ENCODE measurements around the gene SLC1A7. TPM values are rescaled to one million over a fixed set of nuclear protein-coding genes. Genes with fewer than 3 reads are reported as not detected.
"Not testable (repeated sequence)": the region's sequence is repeated elsewhere in the genome, so short reads cannot be mapped to it uniquely, and the experiment has no call there.

Gene SLC1A7
- total and polyA plus RNA-seq, 2 experiments from 2014 or later: not detected

DNA sequence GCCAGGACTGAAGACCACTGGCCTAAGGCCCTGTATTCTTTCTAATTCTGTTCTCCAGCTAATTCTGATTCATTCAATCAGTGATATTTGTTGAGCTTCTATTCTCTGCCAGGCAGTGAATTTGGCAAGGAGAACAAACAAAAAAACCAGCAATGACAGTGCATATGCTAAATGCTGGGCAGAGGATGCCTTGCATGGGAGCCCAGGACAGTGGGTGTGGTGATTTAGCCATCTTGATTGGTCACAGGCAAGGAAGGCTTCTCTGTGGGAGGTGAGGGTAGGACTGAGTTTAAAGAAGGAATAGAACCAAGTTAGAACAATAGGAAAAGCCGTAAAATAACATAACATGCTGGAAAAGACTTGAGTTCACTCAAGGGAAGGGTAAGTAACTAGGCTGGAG lies 45.0 kb upstream of the SLC1A7 start:
- H4K20me1 ChIP-seq (ENCODE audit: insufficient read depth, poor library complexity, severe bottlenecking): no peaks in the 10 kb centered on the region
- no peak overlapping the region for H3K4me3 ChIP-seq
- H3K79me2 ChIP-seq: no peaks in the 10 kb centered on the region
- H3K4me2 ChIP-seq: no peak overlapping the region
- no peaks in the 10 kb centered on the region for H3K9me3 ChIP-seq (ENCODE audit: low read depth)
- H3K27me3 ChIP-seq: no peaks in the 10 kb centered on the region
- TF ChIP-seq, protein P1, sequence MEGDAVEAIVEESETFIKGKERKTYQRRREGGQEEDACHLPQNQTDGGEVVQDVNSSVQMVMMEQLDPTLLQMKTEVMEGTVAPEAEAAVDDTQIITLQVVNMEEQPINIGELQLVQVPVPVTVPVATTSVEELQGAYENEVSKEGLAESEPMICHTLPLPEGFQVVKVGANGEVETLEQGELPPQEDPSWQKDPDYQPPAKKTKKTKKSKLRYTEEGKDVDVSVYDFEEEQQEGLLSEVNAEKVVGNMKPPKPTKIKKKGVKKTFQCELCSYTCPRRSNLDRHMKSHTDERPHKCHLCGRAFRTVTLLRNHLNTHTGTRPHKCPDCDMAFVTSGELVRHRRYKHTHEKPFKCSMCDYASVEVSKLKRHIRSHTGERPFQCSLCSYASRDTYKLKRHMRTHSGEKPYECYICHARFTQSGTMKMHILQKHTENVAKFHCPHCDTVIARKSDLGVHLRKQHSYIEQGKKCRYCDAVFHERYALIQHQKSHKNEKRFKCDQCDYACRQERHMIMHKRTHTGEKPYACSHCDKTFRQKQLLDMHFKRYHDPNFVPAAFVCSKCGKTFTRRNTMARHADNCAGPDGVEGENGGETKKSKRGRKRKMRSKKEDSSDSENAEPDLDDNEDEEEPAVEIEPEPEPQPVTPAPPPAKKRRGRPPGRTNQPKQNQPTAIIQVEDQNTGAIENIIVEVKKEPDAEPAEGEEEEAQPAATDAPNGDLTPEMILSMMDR (IDR thresholded peaks at IDR 0.05; ENCODE audit: poor library complexity): no peak
- TF ChIP-seq EZH2phosphoT487 (IDR thresholded peaks at IDR 0.05; ENCODE audit: low read depth, severe bottlenecking, unreplicated experiment): no peak
- TF ChIP-seq EZH2 (IDR thresholded peaks at IDR 0.05; ENCODE audit: borderline replicate concordance): no peak
- no peak overlapping the region for H3K27ac ChIP-seq
- peaks cover 27% of the 10 kb centered on the region for H3K4me1 ChIP-seq (ENCODE audit: insufficient read depth)
- H3K36me3 ChIP-seq (replicated peaks; ENCODE audit: insufficient read depth, low read depth): no peaks in the 10 kb centered on the region
- no peak for DNase-seq (ENCODE audit: low spot score)
- no peak overlapping the region for H2AFZ ChIP-seq
- H3K9me2 ChIP-seq (replicated peaks; ENCODE audit: insufficient read depth): no peaks in the 10 kb centered on the region
- 79% methylated on average over 1 of the region's 1 CpG for WGBS (ENCODE audit: low lambda C conversion rate, missing lambda C conversion rate)

DNA sequence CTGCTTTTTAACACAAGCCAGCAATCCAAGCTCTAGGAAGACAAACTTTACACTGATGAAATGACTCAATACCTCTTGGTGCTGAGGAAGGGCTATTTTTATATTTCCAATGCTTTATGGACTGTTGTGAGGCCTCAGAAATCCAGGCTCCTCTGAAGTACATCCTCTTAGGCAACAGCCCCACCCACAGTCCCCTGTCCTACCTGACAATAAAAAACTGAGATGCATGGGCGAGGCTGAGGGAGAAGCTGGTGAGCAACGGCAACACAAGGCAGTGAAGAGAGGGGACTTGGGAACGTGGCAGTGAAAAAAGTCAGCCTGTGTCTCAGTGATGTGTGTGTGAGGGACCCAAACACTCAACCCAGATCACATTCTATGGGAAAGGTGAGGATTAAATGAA lies 44.1 kb upstream of the SLC1A7 start:
- H3K4me1 ChIP-seq (ENCODE audit: insufficient read depth): peaks cover 36% of the 10 kb centered on the region
- no peak overlapping the region for H3K4me2 ChIP-seq
- no peaks in the 10 kb centered on the region for H3K9me2 ChIP-seq (replicated peaks; ENCODE audit: insufficient read depth)
- no peaks in the 10 kb centered on the region for H3K9me3 ChIP-seq (ENCODE audit: low read depth)
- no peak overlapping the region for H3K27ac ChIP-seq
- no peaks in the 10 kb centered on the region for H3K36me3 ChIP-seq (replicated peaks; ENCODE audit: insufficient read depth, low read depth)
- H4K20me1 ChIP-seq (ENCODE audit: insufficient read depth, poor library complexity, severe bottlenecking): no peaks in the 10 kb centered on the region
- WGBS (ENCODE audit: low lambda C conversion rate, missing lambda C conversion rate): 82% methylated on average over 3 of the region's 3 CpGs
- no peak overlapping the region for H3K4me3 ChIP-seq
- TF ChIP-seq EZH2phosphoT487 (IDR thresholded peaks at IDR 0.05; ENCODE audit: low read depth, severe bottlenecking, unreplicated experiment) (no peak), EZH2 (IDR thresholded peaks at IDR 0.05; ENCODE audit: borderline replicate concordance) (no peak)
- TF ChIP-seq, protein P1 (IDR thresholded peaks at IDR 0.05; ENCODE audit: poor library complexity): no peak
- no peaks in the 10 kb centered on the region for H3K27me3 ChIP-seq
- H2AFZ ChIP-seq: no peak overlapping the region
- no peak for DNase-seq (ENCODE audit: low spot score)
- H3K79me2 ChIP-seq: no peaks in the 10 kb centered on the region

DNA sequence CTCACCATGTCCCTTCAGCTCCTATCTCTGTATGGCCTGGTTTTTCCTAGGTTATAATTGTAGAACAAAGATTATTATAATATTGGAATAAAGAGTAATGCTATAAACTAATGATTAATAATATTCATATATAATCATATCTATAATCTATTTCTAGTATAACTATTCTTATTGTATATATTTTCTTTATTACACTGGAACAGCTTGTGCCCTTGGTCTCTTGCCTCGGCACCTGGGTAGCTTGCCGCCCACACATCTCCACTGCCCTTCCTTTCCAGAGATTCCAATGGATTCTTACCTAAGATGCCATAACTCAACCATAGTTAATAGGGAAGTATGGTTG lies 43.5 kb upstream of the SLC1A7 start:
- not testable (repeated sequence) for H3K79me2 ChIP-seq; H3K4me3 ChIP-seq; H3K4me2 ChIP-seq; H4K20me1 ChIP-seq (ENCODE audit: insufficient read depth, poor library complexity, severe bottlenecking); H3K9me2 ChIP-seq (replicated peaks; ENCODE audit: insufficient read depth); H3K9me3 ChIP-seq (ENCODE audit: low read depth); H3K27ac ChIP-seq; H3K36me3 ChIP-seq (replicated peaks; ENCODE audit: insufficient read depth, low read depth); H3K27me3 ChIP-seq; DNase-seq (ENCODE audit: low spot score); H2AFZ ChIP-seq
- 82% methylated on average over 2 of the region's 2 CpGs for WGBS (ENCODE audit: low lambda C conversion rate, missing lambda C conversion rate)
- H3K4me1 ChIP-seq (ENCODE audit: insufficient read depth): peaks cover 36% of the 10 kb centered on the region

DNA sequence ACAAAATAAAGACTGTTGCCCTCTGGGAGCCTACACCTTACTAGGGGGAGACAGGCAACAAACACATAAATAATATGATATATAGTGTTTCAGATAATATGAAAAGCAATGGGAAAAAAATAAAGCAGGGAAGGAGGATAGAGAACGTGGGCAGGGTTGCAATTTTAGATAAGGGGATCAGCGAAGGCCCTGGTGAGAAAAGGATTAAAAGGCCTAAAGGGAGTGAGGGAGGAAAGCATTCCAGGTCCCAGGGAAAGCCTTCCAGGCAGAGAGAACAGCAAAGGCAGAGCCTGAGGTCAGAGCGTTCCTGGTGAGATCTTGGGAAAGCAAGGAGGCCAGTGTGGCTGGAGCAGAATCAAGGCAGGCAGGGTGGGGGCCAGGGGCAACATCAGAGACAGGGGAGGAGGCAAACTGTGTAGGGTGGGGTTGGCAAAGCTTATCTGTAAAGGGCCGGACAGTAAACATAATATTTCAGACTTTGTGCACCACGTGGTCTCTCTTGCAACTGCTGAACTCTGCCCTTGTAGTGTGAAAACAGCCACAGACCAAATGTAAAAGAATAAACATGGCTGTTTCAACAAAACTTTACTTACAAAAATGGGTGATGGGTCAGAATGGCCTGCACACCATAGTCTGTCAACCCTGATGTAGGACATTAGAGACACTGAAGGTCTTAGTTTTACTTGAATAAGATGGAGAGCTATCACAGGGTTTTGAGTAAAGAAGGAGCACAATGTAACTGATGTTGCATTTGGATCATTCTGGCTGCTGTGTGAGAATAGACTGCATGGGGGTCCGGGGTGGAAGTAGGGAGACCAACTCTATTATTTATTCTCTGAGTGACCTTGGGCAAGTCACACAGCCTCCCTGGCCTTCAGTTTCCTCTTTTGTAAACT lies 40.9 kb upstream of the SLC1A7 start:
- peak; percentile 86 for DNase-seq (ENCODE audit: low spot score)
- Histone ChIP-seq H3K4me1 (ENCODE audit: insufficient read depth) (peaks cover 36% of the 10 kb centered on the region), H3K4me3 (no peak overlapping the region), H3K9me2 (replicated peaks; ENCODE audit: insufficient read depth) (no peaks in the 10 kb centered on the region), H3K79me2 (no peaks in the 10 kb centered on the region), H3K4me2 (peak overlapping the region; percentile 39), H3K36me3 (replicated peaks; ENCODE audit: insufficient read depth, low read depth) (no peaks in the 10 kb centered on the region), H2AFZ (no peak overlapping the region), H3K27me3 (no peaks in the 10 kb centered on the region), H4K20me1 (ENCODE audit: insufficient read depth, poor library complexity, severe bottlenecking) (no peaks in the 10 kb centered on the region), H3K27ac (peak overlapping the region; percentile 88), H3K9me3 (ENCODE audit: low read depth) (no peaks in the 10 kb centered on the region)
- 34% methylated on average over 6 of the region's 6 CpGs for WGBS (ENCODE audit: low lambda C conversion rate, missing lambda C conversion rate)
- TF ChIP-seq, protein P1 (IDR thresholded peaks at IDR 0.05; ENCODE audit: poor library complexity): no peak
- TF ChIP-seq EZH2phosphoT487 (IDR thresholded peaks at IDR 0.05; ENCODE audit: low read depth, severe bottlenecking, unreplicated experiment): no peak
- TF ChIP-seq EZH2 (IDR thresholded peaks at IDR 0.05; ENCODE audit: borderline replicate concordance): no peak
